ENCODE measurements around the gene ALAD. TPM values are rescaled to one million over a fixed set of nuclear protein-coding genes. Genes with fewer than 3 reads are reported as not detected.
A peak's percentile ranks its signal among the peaks of the same experiment; 100 is the strongest.
"Not testable (repeated sequence)": the region's sequence is repeated elsewhere in the genome, so short reads cannot be mapped to it uniquely, and the experiment has no call there.

ALAD gene
- 19.4 and 30.5 TPM in 2 replicates for total RNA-seq

- peak; percentile 94 for DNase-seq (ENCODE audit: low read depth, low spot score)
These were observed at the start of gene ALAD for GRCh38 chr9:113401027-113401792. Gene ALAD (minus strand): TSS chr9:113401284. CDS start chr9:113393559, 7,725 bp downstream.

- DNase-seq (ENCODE audit: low read depth, low spot score): no peak
These were observed 48.3 kb upstream of the ALAD start for GRCh38 chr9:113449376-113449775.

GRCh38 chr9:113446323-113446740 lies 45.2 kb upstream of the ALAD start:
- peak; percentile 30 for DNase-seq (ENCODE audit: low read depth, low spot score)

GRCh38 chr9:113444736-113445135 lies 43.7 kb upstream of the ALAD start:
- no peak for DNase-seq (ENCODE audit: low read depth, low spot score)

GRCh38 chr9:113437716-113438115 lies 36.6 kb upstream of the ALAD start:
- DNase-seq (ENCODE audit: low read depth, low spot score): not testable (repeated sequence)

GRCh38 chr9:113436728-113437515 lies 35.8 kb upstream of the ALAD start:
- DNase-seq (ENCODE audit: low read depth, low spot score): no peak

- peak; percentile 70 for DNase-seq (ENCODE audit: low read depth, low spot score)
These were observed 30.1 kb upstream of the ALAD start for GRCh38 chr9:113431191-113431590.

GRCh38 chr9:113428062-113428615 lies 27.1 kb upstream of the ALAD start:
- no peak for DNase-seq (ENCODE audit: low read depth, low spot score)

GRCh38 chr9:113427629-113428028 lies 26.5 kb upstream of the ALAD start:
- no peak for DNase-seq (ENCODE audit: low read depth, low spot score)

- DNase-seq (ENCODE audit: low read depth, low spot score): no peak
These were observed 25.6 kb upstream of the ALAD start for GRCh38 chr9:113426701-113427100.

GRCh38 chr9:113425072-113425471 lies 24.0 kb upstream of the ALAD start:
- no peak for DNase-seq (ENCODE audit: low read depth, low spot score)

GRCh38 chr9:113421726-113422125 lies 20.6 kb upstream of the ALAD start:
- DNase-seq (ENCODE audit: low read depth, low spot score): no peak

GRCh38 chr9:113417370-113417769 lies 16.3 kb upstream of the ALAD start:
- DNase-seq (ENCODE audit: low read depth, low spot score): no peak

GRCh38 chr9:113416149-113416721 lies 15.2 kb upstream of the ALAD start:
- DNase-seq (ENCODE audit: low read depth, low spot score): no peak

- DNase-seq (ENCODE audit: low read depth, low spot score): peak; percentile 85
These were observed 9.3 kb upstream of the ALAD start, which contains the start of the genes C9orf43 and POLE3 for GRCh38 chr9:113410207-113410864. Gene C9orf43 (plus strand): TSS chr9:113410747. CDS start chr9:113413494, 2,747 bp downstream. Gene POLE3 (minus strand): TSS chr9:113410675. CDS start chr9:113410293, 382 bp downstream.

- no peak for DNase-seq (ENCODE audit: low read depth, low spot score)
These were observed 8.8 kb upstream of the ALAD start for GRCh38 chr9:113409883-113410206.

- DNase-seq (ENCODE audit: low read depth, low spot score): no peak
These were observed 8.4 kb upstream of the ALAD start for GRCh38 chr9:113409481-113409880.

GRCh38 chr9:113406873-113407511 lies 5.9 kb upstream of the ALAD start:
- DNase-seq (ENCODE audit: low read depth, low spot score): peak; percentile 44

- DNase-seq (ENCODE audit: low read depth, low spot score): not testable (repeated sequence)
These were observed 5.3 kb upstream of the ALAD start for GRCh38 chr9:113406353-113406752.

- DNase-seq (ENCODE audit: low read depth, low spot score): no peak
These were observed 2.6 kb upstream of the ALAD start for GRCh38 chr9:113403646-113404045.

Data from pulmonary artery endothelial cell (primary cell).